Subcutaneous adipose tissue (tissue), 4 donors: ENCODE results near the gene TSEN2. TPM values are rescaled to one million over a fixed set of nuclear protein-coding genes. Genes with fewer than 3 reads are reported as not detected.

Experiments
- total RNA-seq, 4 donors: library from RNA; depleted of rRNA; stranded (reverse); fragments of >200 nt; gene quantifications; one replicate each; pipeline ENCODE4 v1.1.0, GENCODE V29; 2016
- TF ChIP-seq, protein P1 (sequence below): fragments of 450-650 bp; IDR thresholded peaks from one replicate; pipeline ENCODE4 v1.5.1; 2016; ENCODE audit warnings: low read depth, mild to moderate bottlenecking, control low read depth, antibody characterized with exemption, moderate library complexity

The TSEN2 gene
- total RNA-seq, 4 donors from 2014 or later: 11.4 to 26.0 (median 15.1) TPM

- TF ChIP-seq, protein P1, sequence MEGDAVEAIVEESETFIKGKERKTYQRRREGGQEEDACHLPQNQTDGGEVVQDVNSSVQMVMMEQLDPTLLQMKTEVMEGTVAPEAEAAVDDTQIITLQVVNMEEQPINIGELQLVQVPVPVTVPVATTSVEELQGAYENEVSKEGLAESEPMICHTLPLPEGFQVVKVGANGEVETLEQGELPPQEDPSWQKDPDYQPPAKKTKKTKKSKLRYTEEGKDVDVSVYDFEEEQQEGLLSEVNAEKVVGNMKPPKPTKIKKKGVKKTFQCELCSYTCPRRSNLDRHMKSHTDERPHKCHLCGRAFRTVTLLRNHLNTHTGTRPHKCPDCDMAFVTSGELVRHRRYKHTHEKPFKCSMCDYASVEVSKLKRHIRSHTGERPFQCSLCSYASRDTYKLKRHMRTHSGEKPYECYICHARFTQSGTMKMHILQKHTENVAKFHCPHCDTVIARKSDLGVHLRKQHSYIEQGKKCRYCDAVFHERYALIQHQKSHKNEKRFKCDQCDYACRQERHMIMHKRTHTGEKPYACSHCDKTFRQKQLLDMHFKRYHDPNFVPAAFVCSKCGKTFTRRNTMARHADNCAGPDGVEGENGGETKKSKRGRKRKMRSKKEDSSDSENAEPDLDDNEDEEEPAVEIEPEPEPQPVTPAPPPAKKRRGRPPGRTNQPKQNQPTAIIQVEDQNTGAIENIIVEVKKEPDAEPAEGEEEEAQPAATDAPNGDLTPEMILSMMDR: no peak
Observed at GRCh38 chr3:12512534-12513118, 28.3 kb downstream of the TSEN2 start.

GRCh38 chr3:12513694-12514446 lies 29.6 kb downstream of the TSEN2 start:
- TF ChIP-seq, protein P1: no peak

- TF ChIP-seq, protein P1: no peak
Observed at GRCh38 chr3:12515631-12516030, 31.4 kb downstream of the TSEN2 start.

GRCh38 chr3:12516873-12517272 lies 32.6 kb downstream of the TSEN2 start:
- TF ChIP-seq, protein P1: no peak

DNA sequence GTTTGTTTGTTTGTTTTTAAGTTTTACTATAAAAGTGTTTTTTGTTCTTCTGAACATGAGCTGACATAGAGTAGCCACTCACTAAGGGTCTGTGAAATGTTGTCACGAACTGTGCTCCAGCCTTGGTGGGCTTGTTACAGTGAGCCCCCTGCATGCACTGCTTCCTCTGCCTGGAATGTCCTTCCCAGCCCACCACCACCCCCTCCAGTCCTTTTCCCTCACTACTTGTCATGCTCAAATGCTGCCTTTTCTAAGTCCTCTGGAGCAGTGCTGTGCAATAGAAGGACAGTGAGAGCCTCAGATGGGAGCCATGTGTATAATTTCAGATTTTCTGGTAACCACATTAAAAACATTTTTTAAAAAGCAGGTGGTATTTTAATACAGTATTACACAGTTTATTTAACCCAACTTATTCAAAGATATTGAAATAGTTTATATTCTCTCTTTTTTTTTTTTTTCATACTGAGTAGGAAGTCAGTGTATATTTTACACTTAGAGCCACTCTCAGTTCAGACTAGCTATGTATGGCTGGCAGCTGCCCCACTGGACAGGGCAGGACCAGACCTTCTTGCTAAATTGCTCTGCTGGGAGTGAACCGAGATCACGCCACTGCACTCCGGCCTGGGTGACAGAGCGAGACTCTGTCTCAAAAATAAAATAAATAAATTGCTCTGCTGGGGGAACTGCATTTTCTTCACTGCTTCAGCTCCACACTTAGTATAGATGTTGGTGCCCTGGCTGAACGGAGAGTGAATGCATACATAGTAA lies 34.2 kb downstream of the TSEN2 start:
- TF ChIP-seq, protein P1: no peak

GRCh38 chr3:12521010-12521409 lies 36.7 kb downstream of the TSEN2 start:
- TF ChIP-seq, protein P1: no peak

DNA sequence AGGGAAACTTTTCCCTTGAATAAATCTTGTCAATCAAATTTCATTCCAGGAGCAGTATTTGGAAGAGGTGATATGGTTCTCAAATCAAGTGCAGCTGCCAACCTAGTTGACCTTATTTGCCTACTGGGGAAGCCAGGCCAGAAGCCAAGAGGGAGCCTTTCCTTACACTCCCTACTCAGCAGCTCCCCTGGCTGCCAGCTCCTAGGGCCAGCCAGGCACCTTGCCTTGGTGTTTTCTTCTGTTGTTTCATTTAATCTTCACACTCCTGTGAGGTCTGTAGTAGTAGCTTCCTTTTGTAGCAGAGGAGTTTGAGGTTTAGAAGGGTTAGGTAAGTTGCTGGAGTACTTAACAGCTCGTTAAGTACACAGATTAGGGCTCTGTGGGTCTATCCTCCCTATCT lies 38.4 kb downstream of the TSEN2 start:
- TF ChIP-seq, protein P1: no peak
